Body of pancreas (tissue), 4 donors: ENCODE data around the gene TSPAN18.
A peak's percentile ranks its signal among the peaks of the same experiment; 100 is the strongest.

Experiments
- CTCF ChIP-seq, 7 experiments: fragments of 450-650 bp in 4 of 7; fragments of 200-600 bp in 3 of 7; sonication (generic) in 3 of 7; IDR thresholded peaks; one replicate each; pipeline ENCODE4 v1.5.1; 2016 to 2019; ENCODE audit warnings: antibody characterized with exemption in 7 of 7
- POLR2A ChIP-seq, 3 donors: fragments of 450-650 bp; IDR thresholded peaks; one replicate each; pipeline ENCODE4 v1.6.1; 2016; ENCODE audit warnings: antibody characterized with exemption in 3 of 3, mild to moderate bottlenecking in 2 of 3

DNA sequence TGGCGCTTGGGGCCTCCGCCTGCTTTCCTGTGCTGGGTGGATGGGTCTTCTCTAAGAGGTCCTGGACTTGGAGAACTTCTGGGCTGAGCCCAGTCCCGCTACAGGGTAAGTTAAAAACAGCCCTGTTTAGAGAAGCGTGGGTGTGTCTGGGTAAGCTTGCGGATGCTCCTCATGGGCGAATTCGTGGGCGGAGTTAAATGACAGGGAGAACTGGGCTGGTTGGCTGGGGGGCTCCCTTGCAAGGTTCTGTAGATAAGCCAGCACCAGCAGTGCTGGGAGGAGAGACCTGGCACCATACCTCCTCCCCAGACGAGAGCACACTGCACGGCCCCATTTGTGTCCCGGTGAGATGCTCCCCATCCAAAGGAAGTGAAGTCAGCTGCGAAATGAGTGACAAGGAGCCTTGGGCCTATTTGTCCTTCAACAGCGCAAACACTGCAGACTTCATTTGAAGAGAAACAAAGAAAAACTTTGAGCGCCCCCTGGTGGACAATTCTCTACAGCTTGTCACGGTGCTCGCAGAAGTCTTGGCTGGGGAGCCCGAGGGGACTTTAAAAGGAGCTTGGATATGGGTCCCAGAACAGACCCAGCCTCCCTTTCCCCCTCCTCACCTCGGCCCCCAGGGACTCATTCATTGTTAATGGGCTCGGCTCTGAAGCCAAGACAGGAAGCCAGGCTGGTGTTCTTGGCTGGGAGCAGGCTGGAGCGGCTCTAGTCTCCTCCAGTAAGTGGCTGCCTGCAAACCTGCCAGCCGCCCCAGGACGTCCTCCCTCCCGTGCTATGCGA lies 184.5 kb downstream of the TSPAN18 start:
- TF ChIP-seq CTCF (IDR thresholded peaks at IDR 0.05) (peak; percentile 69 to 84 (median 78)), POLR2A (IDR thresholded peaks at IDR 0.05) (no peak)
